ENCODE results near the gene AFF3.

The AFF3 gene

DNA sequence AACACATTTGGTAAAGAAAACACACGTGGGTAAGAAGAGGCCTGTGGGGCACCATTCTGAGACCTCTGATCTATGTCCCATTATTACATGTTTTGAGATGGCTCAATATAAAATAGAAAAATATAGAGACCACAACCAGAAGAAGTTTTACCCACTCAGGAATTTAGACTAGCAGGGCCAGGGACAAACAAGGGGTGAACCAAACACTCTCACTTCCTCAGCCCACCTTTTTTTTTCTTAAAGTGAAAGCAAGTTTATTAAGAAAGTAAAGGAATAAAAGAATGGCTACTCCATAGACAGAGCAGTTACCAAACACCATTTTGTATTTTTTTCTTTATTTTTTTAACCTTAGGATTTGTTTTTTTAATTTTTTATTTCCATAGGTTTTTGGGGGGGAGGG is 533.5 kb downstream of the AFF3 start:
- DNase-seq (ENCODE audit: low read depth, low spot score), result no peak

DNA sequence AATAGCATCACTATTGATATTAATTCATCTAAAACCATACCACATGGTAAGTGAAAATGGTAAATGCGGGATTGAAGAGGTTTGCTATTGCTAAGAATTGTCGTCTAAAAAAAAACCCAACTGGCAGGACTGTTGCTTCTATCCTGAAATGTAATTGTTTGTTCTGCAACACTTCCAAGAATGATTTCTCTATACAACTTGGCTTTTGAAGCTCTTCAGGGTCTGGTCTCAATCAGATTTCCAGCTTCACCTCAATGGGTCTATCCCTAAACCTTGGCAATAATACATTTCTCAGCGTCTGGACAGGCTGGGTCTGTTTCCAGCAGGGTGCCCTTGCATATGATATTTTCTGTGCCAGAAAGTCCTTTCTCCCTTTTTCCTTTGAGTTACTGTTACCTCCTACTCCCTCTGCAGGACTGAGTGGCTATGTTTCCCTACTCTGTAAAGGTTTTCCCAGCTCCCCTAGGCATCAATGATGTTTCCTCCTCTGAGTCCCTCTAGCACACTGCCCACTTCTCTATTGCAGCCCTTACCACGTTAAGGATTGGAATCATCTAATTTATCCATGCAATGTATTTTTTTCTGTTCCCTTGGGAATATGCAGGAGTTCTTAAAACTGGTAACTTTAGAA is 534.4 kb downstream of the AFF3 start:
- DNase-seq (ENCODE audit: low read depth, low spot score), result no peak

DNA sequence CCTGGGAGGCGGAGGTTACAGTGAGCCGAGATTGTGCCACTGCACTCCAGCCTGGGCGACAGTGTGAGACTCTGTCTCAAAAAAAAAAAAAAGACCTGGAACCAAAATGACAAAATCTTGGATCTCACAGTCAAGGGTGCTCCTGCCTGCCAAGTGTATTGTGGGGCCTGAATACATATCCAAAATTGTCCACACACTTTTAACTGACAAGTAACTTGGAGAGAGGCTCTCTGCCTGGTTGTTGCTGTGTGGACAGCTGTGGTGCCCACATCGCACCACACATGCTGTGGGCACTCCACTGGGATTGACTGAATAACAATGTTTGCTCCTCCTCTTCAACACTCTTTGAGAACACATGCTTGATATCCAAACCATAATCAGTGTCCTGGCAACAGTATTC is 534.9 kb downstream of the AFF3 start:
- DNase-seq (ENCODE audit: low read depth, low spot score), result no peak

DNA sequence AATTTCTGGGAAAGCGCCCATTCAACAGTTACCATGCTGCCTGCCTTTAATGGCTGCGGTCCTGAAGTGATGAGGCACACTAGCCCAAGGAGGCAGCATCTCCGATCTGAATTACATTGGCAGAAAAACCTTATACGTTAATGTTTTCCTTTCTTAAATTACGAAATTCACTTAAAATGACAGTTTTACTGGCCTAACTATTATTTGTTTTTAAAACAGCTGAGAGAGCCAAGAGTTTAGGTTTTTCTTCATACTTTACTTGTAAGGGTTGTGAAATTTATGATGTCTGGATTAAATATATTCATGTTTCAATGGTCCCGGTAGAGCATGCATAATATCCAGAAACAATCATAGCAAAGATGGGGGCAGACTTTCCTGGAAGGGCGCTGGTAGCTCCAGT is 537.4 kb downstream of the AFF3 start:
- no peak for DNase-seq (ENCODE audit: low read depth, low spot score)

DNA sequence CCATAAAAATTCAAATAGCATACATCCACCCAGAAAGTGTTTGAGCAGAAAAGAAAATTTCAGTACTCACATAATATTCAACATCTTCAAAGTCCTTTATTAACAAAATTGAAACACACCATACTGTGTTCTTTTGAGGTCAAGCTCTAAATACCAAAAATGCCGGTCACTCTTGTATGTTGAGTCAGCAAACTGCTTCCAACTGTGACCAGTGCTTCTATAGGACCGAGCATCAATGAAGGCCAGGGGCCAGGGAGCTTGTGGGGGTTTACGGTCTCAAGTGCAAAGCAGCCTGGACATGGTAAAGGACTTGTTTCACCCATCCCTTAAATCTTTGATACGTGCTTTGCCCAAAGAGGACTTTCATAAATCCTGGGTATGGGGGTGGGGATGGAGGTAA is 539.9 kb downstream of the AFF3 start:
- no peak for DNase-seq (ENCODE audit: low read depth, low spot score)

DNA sequence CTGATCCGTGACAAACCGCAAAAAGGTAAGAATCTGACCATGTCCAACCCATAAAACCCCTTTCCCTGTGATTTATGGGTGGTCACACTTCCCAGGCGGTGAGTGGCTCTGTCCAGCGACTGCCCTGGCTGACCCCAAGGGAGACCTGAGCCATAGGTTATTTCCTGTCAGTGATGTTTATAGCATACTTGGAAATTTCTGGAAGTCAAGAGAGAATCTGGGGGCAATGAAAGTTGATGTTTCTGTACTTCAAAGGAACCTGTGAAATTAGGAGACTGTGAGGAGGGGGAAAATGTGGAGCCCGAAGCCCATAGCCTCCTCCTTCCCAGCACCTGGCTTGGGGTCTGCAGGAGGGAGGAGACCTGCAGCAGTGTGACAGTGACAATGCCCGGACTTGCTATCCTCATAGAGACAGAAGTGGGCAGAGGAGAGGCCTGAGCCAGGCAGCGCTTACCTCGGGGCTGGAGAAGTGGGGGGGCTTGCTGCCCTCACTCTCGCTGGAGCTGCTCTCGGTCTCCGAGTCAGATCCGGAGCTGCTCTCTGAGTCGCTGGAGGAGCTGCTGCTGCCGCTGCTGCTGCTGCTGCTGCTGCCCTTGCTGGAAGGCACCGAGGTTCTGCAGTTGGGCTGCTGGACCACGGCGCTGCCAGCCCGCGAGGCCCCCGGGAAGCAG is 541.3 kb downstream of the AFF3 start:
- no peak for DNase-seq (ENCODE audit: low read depth, low spot score)

DNA sequence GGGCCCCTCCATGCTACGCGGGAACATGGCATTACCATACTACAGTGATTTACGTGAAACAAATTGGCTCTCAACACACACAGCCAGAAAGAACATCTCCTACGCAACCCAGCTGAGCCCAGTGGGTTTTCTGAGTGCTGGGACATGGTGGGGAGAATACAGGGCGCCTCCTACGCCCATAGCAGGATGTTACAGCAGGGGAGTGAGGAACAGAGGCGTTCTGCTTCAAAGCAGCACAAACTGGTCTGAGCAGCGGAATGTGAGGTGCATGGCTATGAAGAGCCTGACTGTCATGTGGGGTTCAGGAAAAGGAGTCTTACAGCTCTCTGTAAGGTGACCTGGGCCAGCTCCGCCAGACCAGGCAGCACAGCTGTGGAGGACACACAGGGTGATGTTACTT is 543.9 kb downstream of the AFF3 start:
- no peak for DNase-seq (ENCODE audit: low read depth, low spot score)

DNA sequence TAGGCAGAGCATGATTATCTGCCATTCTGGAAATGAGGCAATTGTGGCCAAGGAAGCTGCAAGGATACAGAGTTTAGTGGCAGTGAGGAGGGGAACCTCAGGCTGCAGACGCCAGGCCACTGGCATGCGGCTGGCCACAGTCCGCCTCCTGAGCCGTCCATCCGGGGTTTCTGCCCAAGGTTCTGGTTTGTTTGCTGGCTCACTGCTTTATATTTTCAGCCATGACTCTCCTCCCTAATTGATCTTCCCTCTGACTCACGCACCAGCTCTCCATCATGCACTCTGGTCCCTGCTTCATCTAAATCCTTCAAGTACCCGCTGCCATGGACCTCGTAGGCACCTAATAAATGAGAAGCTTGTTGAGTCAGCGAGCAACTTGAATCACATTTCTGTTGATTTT is 544.8 kb downstream of the AFF3 start:
- no peak for DNase-seq (ENCODE audit: low read depth, low spot score)

DNA sequence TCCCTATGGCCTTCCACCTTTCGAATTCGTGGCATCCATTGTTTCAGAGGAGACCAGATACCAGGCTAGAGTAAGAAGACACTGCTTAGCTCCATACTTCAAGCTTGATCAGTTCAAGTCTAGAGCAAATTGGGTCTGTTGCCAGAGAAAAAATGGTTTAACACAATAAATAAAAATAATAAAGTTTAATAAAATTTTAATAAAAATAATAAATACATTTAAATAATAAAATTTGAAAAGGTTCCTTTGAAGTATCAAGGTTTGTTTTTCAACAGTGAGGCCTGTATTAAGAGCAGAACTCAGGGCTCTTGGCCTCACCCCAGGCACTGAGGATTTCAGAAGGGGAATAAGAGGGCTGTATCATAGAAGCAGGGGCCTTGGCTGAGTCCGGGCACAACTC is 547.0 kb downstream of the AFF3 start:
- no peak for DNase-seq (ENCODE audit: low read depth, low spot score)

DNA sequence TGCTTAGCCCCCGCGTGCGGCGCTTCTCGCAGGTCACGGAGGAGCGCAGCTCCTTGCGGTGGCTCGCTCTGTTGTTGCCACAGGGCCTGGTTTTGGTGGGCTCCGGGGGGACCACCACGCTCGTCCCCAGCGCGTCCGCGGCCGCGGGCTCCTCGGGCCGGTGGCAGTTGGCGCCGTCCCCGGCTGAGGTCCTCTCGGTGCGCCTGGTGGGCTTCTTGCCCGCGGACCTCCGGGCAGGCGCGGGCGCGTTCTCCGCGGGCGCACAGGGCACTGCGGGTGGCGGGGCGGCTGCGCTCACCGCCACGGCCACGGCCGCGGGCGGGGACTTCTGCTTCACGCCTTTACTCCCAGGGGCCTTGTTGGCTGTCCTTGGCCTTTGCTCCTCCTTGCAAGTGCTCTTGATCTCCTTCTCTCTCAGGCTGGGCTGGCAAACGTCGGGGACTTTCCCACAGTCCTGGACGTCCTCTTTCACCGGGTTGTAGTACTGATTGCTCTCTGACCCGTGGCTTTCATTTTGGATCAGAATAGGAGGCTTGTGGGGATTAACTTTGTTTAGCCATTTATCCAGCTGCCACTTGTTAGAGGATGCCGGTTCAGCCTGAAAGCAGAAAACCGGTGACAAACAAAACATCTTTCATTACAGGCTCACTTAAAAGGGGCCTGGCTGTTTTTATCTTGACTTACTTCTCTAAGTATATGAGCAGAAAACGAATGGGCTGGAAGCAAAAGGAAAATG is 548.5 kb downstream of the AFF3 start:
- DNase-seq (ENCODE audit: low read depth, low spot score), result no peak

DNA sequence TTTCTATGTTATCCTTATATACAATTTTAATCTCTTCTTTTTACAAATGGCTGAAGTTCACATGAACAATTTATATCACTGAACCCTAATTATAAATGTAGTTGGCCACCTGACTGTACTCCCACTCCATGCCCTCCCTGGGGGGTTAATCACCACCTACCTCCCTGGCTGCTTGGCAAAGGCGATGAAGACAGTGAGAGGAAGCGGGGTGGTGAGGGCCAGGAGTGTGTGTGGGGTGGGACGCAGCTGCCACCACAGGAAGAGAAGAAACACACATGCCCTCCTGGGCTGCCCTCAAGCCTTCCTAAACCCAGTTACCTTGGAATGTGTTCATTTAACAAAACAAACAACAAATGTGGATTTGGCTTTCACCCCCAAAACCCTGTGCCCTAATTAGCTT is 565.6 kb downstream of the AFF3 start:
- DNase-seq (ENCODE audit: low read depth, low spot score), result no peak

DNA sequence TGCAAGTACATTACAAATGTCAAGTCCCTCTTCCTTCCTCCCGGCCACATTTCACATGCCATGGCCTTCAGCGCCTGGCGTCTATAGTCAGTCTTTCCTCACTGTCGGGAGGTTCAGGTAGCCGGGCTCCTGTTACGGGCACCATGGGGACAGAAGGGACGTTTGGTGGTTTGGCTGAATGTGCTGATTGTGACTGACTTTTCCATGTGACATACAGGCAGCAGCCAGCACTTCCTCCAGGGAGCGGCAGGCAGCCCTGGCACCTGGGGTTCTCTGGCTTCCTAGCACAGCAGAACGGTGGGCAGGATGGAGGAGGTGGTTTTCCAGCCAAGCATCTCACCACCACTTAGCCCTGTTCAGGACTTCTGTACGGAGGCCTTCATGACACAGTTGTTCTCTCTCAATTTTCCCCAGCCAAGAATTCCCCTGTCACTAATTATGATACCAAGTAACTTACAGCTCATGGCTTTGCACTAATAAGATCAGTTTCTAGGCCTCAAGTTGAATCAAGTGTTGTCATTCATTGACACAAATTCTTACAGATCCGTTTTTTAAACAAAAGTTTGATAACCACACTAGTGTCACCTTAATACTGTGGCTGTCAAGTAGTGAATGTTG is 568.6 kb downstream of the AFF3 start:
- no peak for DNase-seq (ENCODE audit: low read depth, low spot score)

DNA sequence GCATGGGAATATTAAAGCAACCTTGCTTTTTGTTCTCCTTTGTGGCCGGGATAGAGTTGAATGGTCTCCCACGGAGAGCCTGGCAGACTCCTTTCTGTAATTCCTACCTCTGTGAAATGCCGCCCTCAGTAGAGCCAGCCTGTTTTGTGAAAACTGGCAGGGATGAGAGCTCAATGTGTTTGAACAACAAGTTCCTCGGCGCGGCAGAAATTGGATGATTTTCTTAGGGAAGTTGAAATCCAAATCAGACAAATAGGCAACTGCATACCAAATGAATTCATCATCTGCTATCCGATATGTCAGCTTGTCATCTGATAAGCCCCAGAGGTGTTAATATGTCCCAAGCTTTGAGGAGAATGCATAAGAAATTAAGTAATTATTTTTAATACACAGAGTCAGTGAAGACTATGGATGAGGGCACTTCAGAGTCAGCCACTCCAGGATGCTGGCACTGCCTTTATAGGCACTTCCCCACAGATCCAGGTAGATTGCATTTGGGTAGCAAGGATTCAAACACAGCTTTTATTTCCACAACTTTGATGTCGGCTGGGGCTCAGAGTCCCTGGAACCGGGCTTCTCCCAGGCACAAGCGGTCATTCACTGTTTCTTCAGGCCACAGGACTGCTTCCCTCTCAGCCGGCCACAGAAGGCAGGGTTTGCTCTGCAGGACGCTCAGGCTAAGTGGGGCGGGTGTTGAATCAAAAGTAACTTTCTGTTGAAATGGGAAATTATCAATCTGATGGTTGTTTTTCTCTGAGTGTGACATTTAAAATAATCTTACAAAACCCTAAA is 569.8 kb downstream of the AFF3 start:
- no peak for DNase-seq (ENCODE audit: low read depth, low spot score)

DNA sequence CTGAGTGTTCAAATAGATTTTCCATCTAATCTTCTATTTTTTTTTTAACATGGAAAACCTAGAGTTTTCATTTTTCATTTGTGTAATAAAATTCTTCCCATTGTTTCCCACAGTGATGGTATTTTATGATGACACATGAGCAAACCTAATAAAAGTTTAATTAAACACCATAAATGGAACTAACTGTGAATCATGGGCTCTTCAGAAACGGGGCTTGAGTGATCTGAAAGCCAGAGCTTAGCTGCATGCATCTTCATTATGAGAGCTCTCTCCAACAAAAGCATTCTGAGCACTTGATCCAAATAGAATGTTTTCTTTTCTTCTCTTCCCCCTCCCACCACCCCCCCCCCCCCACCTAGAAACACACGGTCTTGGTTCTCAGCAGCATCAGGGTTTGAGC is 570.4 kb downstream of the AFF3 start:
- no peak for DNase-seq (ENCODE audit: low read depth, low spot score)

DNA sequence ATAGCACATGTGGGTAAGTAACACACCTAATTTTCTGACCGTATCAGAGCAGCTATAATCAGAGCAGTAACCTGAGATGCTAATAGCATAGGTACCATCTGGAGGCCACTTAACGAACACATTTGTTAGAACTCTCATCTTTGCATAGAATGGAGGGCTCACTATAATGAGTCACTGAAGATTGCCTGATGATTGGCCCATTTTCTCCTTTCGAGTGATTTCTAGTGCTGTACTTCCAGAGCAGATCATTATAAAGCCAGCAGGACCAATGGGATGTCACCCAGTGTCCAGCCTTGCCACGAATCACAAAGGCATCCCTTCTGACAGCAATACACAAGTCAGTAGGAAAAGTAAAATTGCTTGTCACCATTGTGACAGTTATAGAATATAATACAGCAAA is 570.9 kb downstream of the AFF3 start:
- no peak for DNase-seq (ENCODE audit: low read depth, low spot score)

DNA sequence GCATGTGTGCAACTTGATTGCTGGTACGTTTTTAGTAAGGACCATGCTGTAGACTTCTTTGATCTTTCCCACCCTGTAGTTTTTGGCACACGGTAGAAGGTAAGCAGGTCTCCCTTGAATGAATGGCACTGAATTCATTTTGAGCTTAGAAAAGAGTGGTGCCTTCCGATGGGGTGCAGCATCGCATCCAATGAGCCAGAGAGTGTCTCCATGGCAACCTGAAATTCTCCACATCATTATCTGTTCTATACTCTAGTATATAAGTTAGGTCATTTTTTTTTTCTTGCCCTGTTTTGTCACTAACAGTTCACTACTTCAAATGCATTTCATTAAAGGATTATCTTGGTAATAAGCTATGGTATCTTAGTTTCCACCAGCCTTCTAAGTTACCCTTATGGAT is 571.4 kb downstream of the AFF3 start:
- no peak for DNase-seq (ENCODE audit: low read depth, low spot score)

DNA sequence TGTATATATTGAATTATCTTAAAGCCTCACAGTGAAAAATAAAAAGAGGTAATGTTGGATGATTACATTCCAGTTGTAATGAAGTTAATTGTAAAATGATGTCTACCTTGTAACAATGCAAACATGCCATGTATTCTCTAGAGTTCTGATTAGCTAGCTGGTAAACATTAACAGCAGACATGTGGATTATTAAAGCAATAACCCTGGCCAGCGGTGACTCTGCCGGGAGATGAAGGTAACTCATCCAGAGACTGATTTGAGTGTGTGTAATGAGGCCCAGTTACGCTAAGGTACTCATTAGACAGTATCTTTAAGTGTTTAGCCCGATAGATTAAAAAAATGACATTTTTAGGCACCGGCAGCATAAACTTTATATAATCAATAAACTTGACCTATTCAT is 573.0 kb downstream of the AFF3 start:
- DNase-seq (ENCODE audit: low read depth, low spot score), result no peak

DNA sequence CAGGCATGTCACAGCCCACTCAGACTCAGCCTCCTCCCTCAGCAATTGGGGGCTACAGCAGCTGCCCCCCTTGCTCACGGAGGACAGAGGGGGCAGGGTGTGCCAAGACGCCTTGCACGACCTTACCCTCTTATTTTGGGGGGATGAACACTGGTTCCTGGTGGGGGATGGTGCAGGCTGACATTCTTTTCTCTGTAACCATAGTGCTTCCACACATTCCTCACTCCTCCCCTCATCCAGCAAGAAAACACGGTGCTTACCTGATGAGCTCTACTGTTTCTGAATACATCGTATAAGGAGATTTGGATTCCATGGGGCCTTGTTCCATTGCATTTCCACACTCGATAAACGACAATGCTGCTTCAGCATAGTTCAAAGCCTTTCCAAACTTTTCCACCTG is 577.2 kb downstream of the AFF3 start:
- DNase-seq (ENCODE audit: low read depth, low spot score), result no peak

DNA sequence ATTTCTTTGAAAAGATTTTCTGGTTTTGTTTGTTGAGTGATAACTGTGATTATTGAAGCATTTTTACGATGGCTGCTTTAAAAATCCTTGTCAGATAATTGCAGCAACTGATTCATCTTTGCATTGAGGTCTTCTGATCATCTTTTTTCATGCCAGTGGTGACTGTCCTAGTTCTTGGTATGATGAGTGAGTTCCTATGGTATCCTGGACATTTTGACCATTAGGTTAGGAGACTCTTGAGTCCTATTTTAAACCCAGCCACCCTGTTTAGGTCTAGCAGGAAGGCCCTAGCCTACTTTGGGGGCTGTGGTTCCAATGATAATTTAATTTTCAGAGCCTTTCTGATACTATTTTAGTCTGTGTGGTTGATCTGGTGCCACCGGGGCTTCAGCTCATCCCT is 579.9 kb downstream of the AFF3 start:
- DNase-seq (ENCODE audit: low read depth, low spot score), result no peak

DNA sequence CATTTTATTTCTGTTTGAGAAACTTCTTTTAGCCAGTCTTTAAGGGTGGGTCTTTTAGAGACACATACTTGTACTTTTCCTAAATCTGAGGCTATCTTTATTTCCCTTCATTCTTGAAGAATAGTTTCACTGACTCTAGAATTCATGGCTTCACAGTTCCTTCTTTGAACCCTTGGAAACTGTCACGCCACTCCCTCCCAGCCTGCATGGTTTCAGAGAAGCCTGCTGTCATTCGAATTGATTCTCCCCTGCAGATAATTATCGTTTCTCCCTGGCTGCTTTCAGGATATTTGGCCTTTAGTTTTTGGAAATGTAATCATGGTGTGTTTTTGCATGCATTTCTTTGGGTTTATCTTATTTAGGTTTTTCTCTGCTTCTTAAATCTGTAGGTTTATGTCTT is 580.6 kb downstream of the AFF3 start:
- no peak for DNase-seq (ENCODE audit: low read depth, low spot score)

DNA sequence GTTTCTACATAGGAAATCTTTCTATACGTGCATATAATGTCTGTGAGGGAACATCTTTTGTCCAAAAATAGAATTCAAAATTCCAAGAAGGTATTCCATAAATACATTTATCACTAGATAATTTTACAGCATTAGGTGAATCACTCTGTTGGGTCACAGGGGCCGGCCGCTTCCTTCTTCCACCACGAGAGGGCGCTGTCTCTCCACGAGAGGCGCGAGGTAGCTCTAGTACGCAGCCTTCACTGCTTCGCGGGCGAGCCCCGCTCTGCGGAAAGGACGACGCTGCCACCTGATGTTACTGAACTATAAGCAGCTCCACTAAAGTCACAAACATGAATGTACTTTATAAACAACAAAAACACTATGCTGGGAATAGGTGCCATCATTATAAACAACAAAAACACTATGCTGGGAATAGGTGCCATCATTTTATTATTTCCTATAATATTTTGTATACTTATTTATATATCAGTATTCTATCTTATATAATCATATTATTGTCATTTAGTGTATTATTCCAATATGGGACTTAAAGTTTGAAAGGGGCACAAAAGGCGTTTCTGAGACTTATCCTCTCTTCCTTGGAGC is 583.2 kb downstream of the AFF3 start:
- DNase-seq (ENCODE audit: low read depth, low spot score), result peak; percentile 31

DNA sequence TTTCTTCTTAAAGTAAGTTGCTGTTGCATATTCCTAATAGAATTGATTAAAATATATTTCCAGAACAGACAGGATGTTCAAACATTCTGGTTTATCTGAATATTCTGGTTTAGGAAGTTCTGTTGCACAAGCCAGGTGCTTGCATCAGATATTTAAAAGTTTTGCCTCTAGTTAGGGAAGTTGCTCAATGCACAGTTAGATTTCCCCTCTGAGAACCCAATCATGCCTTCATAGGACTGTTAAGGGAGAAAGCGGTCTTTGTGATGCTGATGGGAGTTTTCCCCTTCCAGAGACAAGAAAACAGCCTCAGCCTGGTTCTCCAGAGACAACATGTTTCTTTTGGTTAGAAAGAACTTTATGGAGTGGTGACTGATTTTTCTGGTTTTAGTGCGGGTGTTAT is 587.0 kb downstream of the AFF3 start:
- DNase-seq (ENCODE audit: low read depth, low spot score), result no peak

All from brain pericyte (primary cell).